Esophagus squamous epithelium (tissue), 5 donors: ENCODE results near the gene TMPRSS5. TPM values are rescaled to one million over a fixed set of nuclear protein-coding genes. Genes with fewer than 3 reads are reported as not detected.

Experiments
- DNase-seq: peaks from one replicate; lab custom pipeline; 2025; lab: John Stamatoyannopoulos, UW
- H3K27ac ChIP-seq, 4 donors: fragments of 200-600 bp; sonication (generic); one replicate each; pipeline ENCODE4 v1.5.1; 2016 to 2019; ENCODE audit warnings: mild to moderate bottlenecking in 1 of 4
- H3K27me3 ChIP-seq, 4 donors: fragments of 200-600 bp; sonication (generic); 1 replicate in 3 of 4; 2 replicates in 1 of 4; pipeline versions ENCODE4 v1.5.1 to v1.6.0; 2017 to 2021; ENCODE audit warnings: antibody characterized with exemption in 1 of 4
- H3K36me3 ChIP-seq, 3 donors: fragments of 200-600 bp; sonication (generic); one replicate each; pipeline ENCODE4 v1.5.1; 2016 to 2019
- H3K4me1 ChIP-seq, 3 donors: fragments of 200-600 bp; sonication (generic); one replicate each; pipeline ENCODE4 v1.5.1; 2017 to 2019
- H3K4me3 ChIP-seq, 4 donors: fragments of 200-600 bp; sonication (generic); 1 replicate in 3 of 4; 2 replicates in 1 of 4; pipeline ENCODE4 v1.5.1; 2016 to 2019; ENCODE audit warnings: mild to moderate bottlenecking in 2 of 4, moderate library complexity in 1 of 4
- H3K9me3 ChIP-seq, 3 donors: fragments of 200-600 bp; sonication (generic); one replicate each; pipeline ENCODE4 v1.5.1; 2016 to 2019
- POLR2A ChIP-seq, 4 donors: fragments of 450-650 bp; IDR thresholded peaks; one replicate each; pipeline ENCODE4 v1.6.1; 2017; ENCODE audit warnings: antibody characterized with exemption in 4 of 4, mild to moderate bottlenecking in 4 of 4, moderate library complexity in 3 of 4
- WGBS, 2 donors: methylation state at CpG; one replicate each; pipeline ENCODE4 v1.1.5; 2018; 5-methylcytosine and 5-hydroxymethylcytosine counted together
- intact Hi-C: fragments of 100-400 bp; cut with DNase I; formaldehyde crosslinking; loops from one replicate; pipeline ENCODE4 v1.15.0; 2022
- small RNA-seq, 4 donors: library from RNA; depleted of rRNA; stranded (forward); fragments of <200 nt; gene quantifications; one replicate each; pipeline ENCODE3, GENCODE V24; 2016
- total RNA-seq, 4 donors: library from RNA; depleted of rRNA; stranded (reverse); fragments of >200 nt; gene quantifications; one replicate each; pipeline ENCODE4 v1.1.0, GENCODE V29; 2016
- TF ChIP-seq, protein P1 (sequence below), 6 experiments: fragments of 450-650 bp in 4 of 6; fragments of 200-600 bp in 2 of 6; sonication (generic) in 2 of 6; IDR thresholded peaks; one replicate each; pipeline ENCODE4 v1.5.1; 2016 to 2019; ENCODE audit warnings: antibody characterized with exemption in 6 of 6, mild to moderate bottlenecking in 4 of 6, moderate library complexity in 4 of 6
- donor health status: DM: yes; HTN: yes; CAD: no.

The TMPRSS5 gene
- total RNA-seq, 4 donors from 2014 or later, result 0.19 to 1.3 (median 0.35) TPM; not detected in 1

- Histone ChIP-seq H3K4me3 (no peak overlapping the region), H3K27ac (no peak overlapping the region), H3K9me3 (no peaks in the 10 kb centered on the region), H3K4me1 (no peaks in the 10 kb centered on the region), H3K36me3 (no peaks in the 10 kb centered on the region), H3K27me3 (no peaks in the 10 kb centered on the region)
- intact Hi-C loops, result no loop called here
- 75% methylated on average over 1 of the region's 5 CpGs; no CpG with 5 or more reads in 1 of the 2 donors for WGBS, 2 donors
- DNase-seq, result no peak
- TF ChIP-seq, protein P1, sequence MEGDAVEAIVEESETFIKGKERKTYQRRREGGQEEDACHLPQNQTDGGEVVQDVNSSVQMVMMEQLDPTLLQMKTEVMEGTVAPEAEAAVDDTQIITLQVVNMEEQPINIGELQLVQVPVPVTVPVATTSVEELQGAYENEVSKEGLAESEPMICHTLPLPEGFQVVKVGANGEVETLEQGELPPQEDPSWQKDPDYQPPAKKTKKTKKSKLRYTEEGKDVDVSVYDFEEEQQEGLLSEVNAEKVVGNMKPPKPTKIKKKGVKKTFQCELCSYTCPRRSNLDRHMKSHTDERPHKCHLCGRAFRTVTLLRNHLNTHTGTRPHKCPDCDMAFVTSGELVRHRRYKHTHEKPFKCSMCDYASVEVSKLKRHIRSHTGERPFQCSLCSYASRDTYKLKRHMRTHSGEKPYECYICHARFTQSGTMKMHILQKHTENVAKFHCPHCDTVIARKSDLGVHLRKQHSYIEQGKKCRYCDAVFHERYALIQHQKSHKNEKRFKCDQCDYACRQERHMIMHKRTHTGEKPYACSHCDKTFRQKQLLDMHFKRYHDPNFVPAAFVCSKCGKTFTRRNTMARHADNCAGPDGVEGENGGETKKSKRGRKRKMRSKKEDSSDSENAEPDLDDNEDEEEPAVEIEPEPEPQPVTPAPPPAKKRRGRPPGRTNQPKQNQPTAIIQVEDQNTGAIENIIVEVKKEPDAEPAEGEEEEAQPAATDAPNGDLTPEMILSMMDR (IDR thresholded peaks at IDR 0.05), result no peak
- TF ChIP-seq POLR2A (IDR thresholded peaks at IDR 0.05), result no peak
These were observed 62.4 kb downstream of the TMPRSS5 start for GRCh38 chr11:113643701-113644100.

DNA sequence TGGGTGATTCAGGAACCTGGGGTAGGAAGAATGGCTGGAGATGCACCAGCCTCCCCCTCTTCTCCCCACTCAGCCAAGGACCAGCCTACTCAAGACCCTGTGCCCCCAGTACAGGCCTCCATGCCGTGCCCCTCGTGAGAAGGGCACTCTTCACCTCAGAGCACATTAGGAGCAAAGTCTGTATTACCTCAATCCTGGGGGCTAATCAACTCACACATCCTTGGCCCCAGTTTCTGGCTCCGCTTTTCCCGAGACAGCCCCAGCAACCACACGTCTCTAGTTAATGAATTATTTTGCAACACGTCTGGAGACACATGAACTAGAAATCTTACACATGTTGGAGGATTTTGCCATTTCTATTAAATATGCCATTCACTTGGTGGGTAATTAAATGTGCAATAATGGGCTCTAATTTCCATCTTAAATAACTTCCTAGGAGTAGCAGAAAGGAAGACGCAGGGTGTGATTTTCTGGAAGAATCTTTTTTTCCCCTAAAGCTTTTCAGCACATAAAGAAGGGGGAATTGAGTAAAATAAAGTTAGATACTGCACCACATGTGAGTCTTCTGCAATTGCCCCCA lies 63.0 kb downstream of the TMPRSS5 start:
- no peaks in the 10 kb centered on the region for H3K27me3 ChIP-seq
- no peak for DNase-seq
- no peaks in the 10 kb centered on the region for H3K36me3 ChIP-seq
- no peaks in the 10 kb centered on the region for H3K9me3 ChIP-seq
- no peaks in the 10 kb centered on the region for H3K4me1 ChIP-seq
- no peak for TF ChIP-seq POLR2A (IDR thresholded peaks at IDR 0.05)
- TF ChIP-seq, protein P1 (IDR thresholded peaks at IDR 0.05), result no peak
- intact Hi-C loops, result no loop called here
- no peak overlapping the region for H3K4me3 ChIP-seq
- 58 to 68% methylated on average over 7 of the region's 7 CpGs for WGBS, 2 donors
- no peak overlapping the region for H3K27ac ChIP-seq

DNA sequence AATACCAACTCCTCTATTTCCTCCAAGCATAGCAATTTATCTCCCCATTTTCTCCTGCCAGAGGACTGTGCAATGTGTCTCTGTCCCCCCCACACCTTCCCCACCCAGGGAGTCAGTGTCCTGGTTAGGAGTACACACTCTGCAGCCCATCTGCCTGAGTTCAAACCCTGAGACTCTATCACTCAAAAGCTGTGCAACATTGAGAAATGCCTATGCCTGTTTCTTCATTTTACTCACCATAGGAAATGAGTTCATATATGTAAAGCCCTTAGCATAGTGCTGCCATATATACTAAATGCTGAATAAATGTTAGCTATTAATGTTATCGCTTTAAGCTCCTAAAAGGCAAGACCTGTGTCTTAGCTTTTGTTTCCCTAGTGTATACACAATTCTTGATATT lies 64.0 kb downstream of the TMPRSS5 start:
- Histone ChIP-seq H3K4me3 (no peak overlapping the region), H3K9me3 (no peaks in the 10 kb centered on the region), H3K4me1 (no peaks in the 10 kb centered on the region), H3K27ac (no peak overlapping the region), H3K36me3 (no peaks in the 10 kb centered on the region), H3K27me3 (no peaks in the 10 kb centered on the region)
- intact Hi-C loops, result no loop called here
- WGBS, 2 donors, result 95 to 100% methylated on average over 1 of the region's 1 CpG
- DNase-seq, result no peak
- no peak for TF ChIP-seq POLR2A (IDR thresholded peaks at IDR 0.05)
- TF ChIP-seq, protein P1 (IDR thresholded peaks at IDR 0.05), result no peak

GRCh38 chr11:113638376-113638775 lies 67.7 kb downstream of the TMPRSS5 start:
- intact Hi-C loops, result no loop called here
- Histone ChIP-seq H3K36me3 (no peaks in the 10 kb centered on the region), H3K4me1 (no peaks in the 10 kb centered on the region), H3K27me3 (no peaks in the 10 kb centered on the region), H3K27ac (no peak overlapping the region), H3K4me3 (no peak overlapping the region), H3K9me3 (no peaks in the 10 kb centered on the region)
- no peak for DNase-seq
- no peak for TF ChIP-seq POLR2A (IDR thresholded peaks at IDR 0.05)
- TF ChIP-seq, protein P1 (IDR thresholded peaks at IDR 0.05), result no peak
- 89 to 90% methylated on average over 8 to 9 of the region's 9 CpGs for WGBS, 2 donors

- H3K4me1 ChIP-seq, result no peaks in the 10 kb centered on the region
- intact Hi-C loops, result no loop called here
- no peak overlapping the region for H3K4me3 ChIP-seq
- TF ChIP-seq POLR2A (IDR thresholded peaks at IDR 0.05), result no peak
- TF ChIP-seq, protein P1 (IDR thresholded peaks at IDR 0.05), result no peak
- no peak for DNase-seq
- no peaks in the 10 kb centered on the region for H3K9me3 ChIP-seq
- no peak overlapping the region for H3K27ac ChIP-seq
- 35 to 41% methylated on average over 2 of the region's 2 CpGs for WGBS, 2 donors
- H3K27me3 ChIP-seq, result no peaks in the 10 kb centered on the region
- no peaks in the 10 kb centered on the region for H3K36me3 ChIP-seq
These were observed 68.5 kb downstream of the TMPRSS5 start for GRCh38 chr11:113637636-113638035.

Small RNA genes within 50 kb of the gene (small RNA-seq; reads per million reads assigned to genes)
- gene RPS29P19, result 0 reads per million in 4 donors

Other genes with a start within 250 kb of the TMPRSS5 start
- gene DRD2, start 230.9 kb downstream of the TMPRSS5 start, total RNA-seq, result under 1 TPM in 1 of 4 donors, not detected in 3; 0.38 TPM
- 10 to 100 TPM; 11.3 to 17.1 (median 15.2) TPM for gene ZW10, start 67.4 kb upstream of the TMPRSS5 start, total RNA-seq
- not detected for gene CLDN25, start 73.5 kb upstream of the TMPRSS5 start, total RNA-seq
- 10 to 100 TPM; 11.4 to 38.6 (median 16.0) TPM for gene USP28, start 169.3 kb upstream of the TMPRSS5 start, total RNA-seq
- under 1 TPM in 3 of 4 donors, not detected in 1; 0.15 to 0.64 (median 0.19) TPM for gene HTR3B, start 198.5 kb upstream of the TMPRSS5 start, total RNA-seq